ENCODE measurements around the gene ELFN2. TPM values are rescaled to one million over a fixed set of nuclear protein-coding genes. Genes with fewer than 3 reads are reported as not detected.

ELFN2 gene, protein sequence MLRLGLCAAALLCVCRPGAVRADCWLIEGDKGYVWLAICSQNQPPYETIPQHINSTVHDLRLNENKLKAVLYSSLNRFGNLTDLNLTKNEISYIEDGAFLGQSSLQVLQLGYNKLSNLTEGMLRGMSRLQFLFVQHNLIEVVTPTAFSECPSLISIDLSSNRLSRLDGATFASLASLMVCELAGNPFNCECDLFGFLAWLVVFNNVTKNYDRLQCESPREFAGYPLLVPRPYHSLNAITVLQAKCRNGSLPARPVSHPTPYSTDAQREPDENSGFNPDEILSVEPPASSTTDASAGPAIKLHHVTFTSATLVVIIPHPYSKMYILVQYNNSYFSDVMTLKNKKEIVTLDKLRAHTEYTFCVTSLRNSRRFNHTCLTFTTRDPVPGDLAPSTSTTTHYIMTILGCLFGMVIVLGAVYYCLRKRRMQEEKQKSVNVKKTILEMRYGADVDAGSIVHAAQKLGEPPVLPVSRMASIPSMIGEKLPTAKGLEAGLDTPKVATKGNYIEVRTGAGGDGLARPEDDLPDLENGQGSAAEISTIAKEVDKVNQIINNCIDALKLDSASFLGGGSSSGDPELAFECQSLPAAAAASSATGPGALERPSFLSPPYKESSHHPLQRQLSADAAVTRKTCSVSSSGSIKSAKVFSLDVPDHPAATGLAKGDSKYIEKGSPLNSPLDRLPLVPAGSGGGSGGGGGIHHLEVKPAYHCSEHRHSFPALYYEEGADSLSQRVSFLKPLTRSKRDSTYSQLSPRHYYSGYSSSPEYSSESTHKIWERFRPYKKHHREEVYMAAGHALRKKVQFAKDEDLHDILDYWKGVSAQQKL
- total RNA-seq, result 4.9 and 5.8 TPM in 2 replicates

GRCh38 chr22:37427135-37427710 is at the start of gene ELFN2:
TSS of gene ELFN2 (minus strand) at chr22:37427479. CDS start at chr22:37375534, 51,945 bp downstream.

Other genes starting within 250 kb of the ELFN2 start
- gene C1QTNF6, start 239.2 kb downstream of the ELFN2 start, total RNA-seq, result 6.9 and 8.9 TPM in 2 replicates
- gene SSTR3, start 215.0 kb downstream of the ELFN2 start, total RNA-seq, result 0.29 TPM in 1 of 2 replicates, not detected in the other
- gene RAC2, start 183.2 kb downstream of the ELFN2 start, total RNA-seq, result 244 and 247 TPM in 2 replicates
- 0.53 and 1.2 TPM in 2 replicates for gene CYTH4, start 145.0 kb downstream of the ELFN2 start, total RNA-seq
- not detected in 2 replicates for gene MFNG, start 58.9 kb upstream of the ELFN2 start, total RNA-seq
- 8.7 and 12.1 TPM in 2 replicates for gene CARD10, start 91.9 kb upstream of the ELFN2 start, total RNA-seq
- 58.0 and 69.5 TPM in 2 replicates for gene CDC42EP1, start 133.0 kb upstream of the ELFN2 start, total RNA-seq
- gene LGALS2, start 152.6 kb upstream of the ELFN2 start, total RNA-seq, result not detected in 2 replicates
- 39.5 and 49.3 TPM in 2 replicates for gene GGA1, start 181.4 kb upstream of the ELFN2 start, total RNA-seq
- 41.8 and 49.6 TPM in 2 replicates for gene SH3BP1, start 212.2 kb upstream of the ELFN2 start, total RNA-seq
- 9.5 and 11.7 TPM in 2 replicates for gene PDXP, start 231.2 kb upstream of the ELFN2 start, total RNA-seq
- gene LGALS1, start 248.2 kb upstream of the ELFN2 start, total RNA-seq, result 10,618 and 15,072 TPM in 2 replicates

Measured in myometrial cell (primary cell).